Body of pancreas (tissue), 4 donors: ENCODE data around the gene UQCC2.

Experiments
- POLR2A ChIP-seq, 3 donors: fragments of 450-650 bp; IDR thresholded peaks; one replicate each; pipeline ENCODE4 v1.6.1; 2016; ENCODE audit warnings: antibody characterized with exemption in 3 of 3, mild to moderate bottlenecking in 2 of 3
- TF ChIP-seq, protein P1 (sequence below), 7 experiments: fragments of 450-650 bp in 4 of 7; fragments of 200-600 bp in 3 of 7; sonication (generic) in 3 of 7; IDR thresholded peaks; one replicate each; pipeline ENCODE4 v1.5.1; 2016 to 2019; ENCODE audit warnings: antibody characterized with exemption in 7 of 7

GRCh38 chr6:33684428-33684896, 27.0 kb downstream of the UQCC2 start:
- TF ChIP-seq, protein P1, sequence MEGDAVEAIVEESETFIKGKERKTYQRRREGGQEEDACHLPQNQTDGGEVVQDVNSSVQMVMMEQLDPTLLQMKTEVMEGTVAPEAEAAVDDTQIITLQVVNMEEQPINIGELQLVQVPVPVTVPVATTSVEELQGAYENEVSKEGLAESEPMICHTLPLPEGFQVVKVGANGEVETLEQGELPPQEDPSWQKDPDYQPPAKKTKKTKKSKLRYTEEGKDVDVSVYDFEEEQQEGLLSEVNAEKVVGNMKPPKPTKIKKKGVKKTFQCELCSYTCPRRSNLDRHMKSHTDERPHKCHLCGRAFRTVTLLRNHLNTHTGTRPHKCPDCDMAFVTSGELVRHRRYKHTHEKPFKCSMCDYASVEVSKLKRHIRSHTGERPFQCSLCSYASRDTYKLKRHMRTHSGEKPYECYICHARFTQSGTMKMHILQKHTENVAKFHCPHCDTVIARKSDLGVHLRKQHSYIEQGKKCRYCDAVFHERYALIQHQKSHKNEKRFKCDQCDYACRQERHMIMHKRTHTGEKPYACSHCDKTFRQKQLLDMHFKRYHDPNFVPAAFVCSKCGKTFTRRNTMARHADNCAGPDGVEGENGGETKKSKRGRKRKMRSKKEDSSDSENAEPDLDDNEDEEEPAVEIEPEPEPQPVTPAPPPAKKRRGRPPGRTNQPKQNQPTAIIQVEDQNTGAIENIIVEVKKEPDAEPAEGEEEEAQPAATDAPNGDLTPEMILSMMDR (IDR thresholded peaks at IDR 0.05) = no peak
- no peak for TF ChIP-seq POLR2A (IDR thresholded peaks at IDR 0.05)
